Gastroesophageal sphincter (tissue), 4 donors: Measurements from ENCODE around the gene EXOC4. TPM values are rescaled to one million over a fixed set of nuclear protein-coding genes. Genes with fewer than 3 reads are reported as not detected.

Experiments used
- ATAC-seq: fragments of 150-250 bp; one replicate; pipeline ENCODE4 v1.9.1; 2016; ENCODE audit warnings: mild to moderate bottlenecking, moderate library complexity
- H3K27ac ChIP-seq, 4 donors: fragments of 200-600 bp; sonication (generic) in 3 of 4; 1 replicate in 3 of 4; 2 replicates in 1 of 4; pipeline ENCODE4 v1.5.1; 2016 to 2019
- H3K27me3 ChIP-seq: fragments of 200-600 bp; sonication (generic); one replicate; pipeline ENCODE4 v1.5.1; 2019
- H3K36me3 ChIP-seq, 2 donors: fragments of 200-600 bp; sonication (generic); one replicate each; pipeline ENCODE4 v1.5.1; 2019; ENCODE audit warnings: control low read depth in 1 of 2
- H3K4me1 ChIP-seq, 3 donors: fragments of 200-600 bp; sonication (generic); 1 replicate in 2 of 3; 2 replicates in 1 of 3; pipeline ENCODE4 v1.5.1; 2016 to 2019; ENCODE audit warnings: control low read depth in 2 of 3
- H3K4me3 ChIP-seq, 2 donors: fragments of 200-600 bp; sonication (generic); one replicate each; pipeline ENCODE4 v1.5.1; 2019; ENCODE audit warnings: mild to moderate bottlenecking in 1 of 2, moderate library complexity in 1 of 2
- H3K9me3 ChIP-seq, 3 donors: fragments of 200-600 bp; sonication (generic); one replicate each; pipeline ENCODE4 v1.5.1; 2017 to 2019; ENCODE audit warnings: control low read depth in 2 of 3
- CTCF ChIP-seq, 4 experiments: fragments of 200-600 bp in 2 of 4; fragments of 450-650 bp in 2 of 4; sonication (generic) in 1 of 4; IDR thresholded peaks; one replicate each; pipeline ENCODE4 v1.5.1; 2017 to 2019; ENCODE audit warnings: antibody characterized with exemption in 4 of 4, mild to moderate bottlenecking in 2 of 4, moderate library complexity in 2 of 4
- EP300 ChIP-seq: sonication (generic); formaldehyde crosslinking; IDR thresholded peaks from one replicate; pipeline ENCODE4 v1.6.1; 2017; ENCODE audit warnings: antibody characterized with exemption, mild to moderate bottlenecking
- POLR2A ChIP-seq, 2 donors: fragments of 450-650 bp; IDR thresholded peaks; one replicate each; pipeline ENCODE4 v1.6.1; 2017; ENCODE audit warnings: antibody characterized with exemption in 2 of 2, mild to moderate bottlenecking in 2 of 2, moderate library complexity in 1 of 2
- POLR2AphosphoS5 ChIP-seq: sonication (generic); formaldehyde crosslinking; IDR thresholded peaks from one replicate; pipeline ENCODE4 v1.6.1; 2017; ENCODE audit warnings: antibody characterized with exemption
- WGBS, 2 donors: methylation state at CpG; one replicate each; pipeline ENCODE4 v1.1.5; 2018; ENCODE audit warnings: low coverage in 1 of 2; 5-methylcytosine and 5-hydroxymethylcytosine counted together
- total RNA-seq, 4 donors: library from RNA; depleted of rRNA; stranded (reverse); fragments of >200 nt; gene quantifications; one replicate each; pipeline ENCODE4 v1.1.0, GENCODE V29; 2016

Gene EXOC4
- total RNA-seq, 4 donors from 2014 or later: 46.3 to 85.8 (median 51.9) TPM

- Histone ChIP-seq H3K4me3 (no peak overlapping the region), H3K4me1 (no peaks in the 10 kb centered on the region), H3K27me3 (no peaks in the 10 kb centered on the region), H3K9me3 (peaks cover 0 to 12% (median 0%) of the 10 kb centered on the region in 3 donors), H3K27ac (no peak overlapping the region), H3K36me3 (no peaks in the 10 kb centered on the region)
- 57 to 88% methylated on average over 2 of the region's 3 CpGs for WGBS, 2 donors
- ATAC-seq: peak; percentile 47
- no peak for TF ChIP-seq CTCF (IDR thresholded peaks at IDR 0.05)
- no peak for TF ChIP-seq POLR2A (IDR thresholded peaks at IDR 0.05)
- TF ChIP-seq POLR2AphosphoS5: no peak
- no peak for TF ChIP-seq EP300
Observed at GRCh38 chr7:134084488-134085144, 831.7 kb downstream of the EXOC4 start.

GRCh38 chr7:134085311-134085710, 832.4 kb downstream of the EXOC4 start:
- Histone ChIP-seq H3K4me1 (no peaks in the 10 kb centered on the region), H3K36me3 (no peaks in the 10 kb centered on the region), H3K27me3 (no peaks in the 10 kb centered on the region), H3K27ac (no peak overlapping the region), H3K9me3 (peaks cover 0 to 15% (median 0%) of the 10 kb centered on the region in 3 donors), H3K4me3 (no peak overlapping the region)
- TF ChIP-seq CTCF (IDR thresholded peaks at IDR 0.05): no peak
- TF ChIP-seq POLR2AphosphoS5: no peak
- no peak for TF ChIP-seq POLR2A (IDR thresholded peaks at IDR 0.05)
- TF ChIP-seq EP300: no peak
- ATAC-seq: peak; percentile 57

- Histone ChIP-seq H3K4me1 (no peaks in the 10 kb centered on the region), H3K9me3 (peaks cover 0 to 15% (median 0%) of the 10 kb centered on the region in 3 donors), H3K27me3 (no peaks in the 10 kb centered on the region), H3K27ac (no peak overlapping the region), H3K4me3 (no peak overlapping the region), H3K36me3 (no peaks in the 10 kb centered on the region)
- no peak for TF ChIP-seq POLR2A (IDR thresholded peaks at IDR 0.05)
- TF ChIP-seq EP300: no peak
- no peak for TF ChIP-seq POLR2AphosphoS5
- no peak for TF ChIP-seq CTCF (IDR thresholded peaks at IDR 0.05)
- ATAC-seq: no peak
- WGBS, 2 donors: 93 to 100% methylated on average over 1 to 2 of the region's 2 CpGs
Observed at GRCh38 chr7:134086998-134087735, 834.3 kb downstream of the EXOC4 start.

- Histone ChIP-seq H3K27me3 (no peaks in the 10 kb centered on the region), H3K36me3 (no peaks in the 10 kb centered on the region), H3K9me3 (peaks cover 0 to 15% (median 0%) of the 10 kb centered on the region in 3 donors), H3K27ac (no peak overlapping the region), H3K4me1 (no peaks in the 10 kb centered on the region), H3K4me3 (no peak overlapping the region)
- ATAC-seq: no peak
- TF ChIP-seq EP300 (no peak), POLR2A (IDR thresholded peaks at IDR 0.05) (no peak), CTCF (IDR thresholded peaks at IDR 0.05) (no peak), POLR2AphosphoS5 (no peak)
Observed at GRCh38 chr7:134088199-134088598, 835.3 kb downstream of the EXOC4 start.

GRCh38 chr7:134089446-134089845, 836.6 kb downstream of the EXOC4 start:
- no peak for ATAC-seq
- H3K9me3 ChIP-seq: peaks cover 0 to 15% (median 0%) of the 10 kb centered on the region in 3 donors
- H3K4me3 ChIP-seq: no peak overlapping the region
- WGBS, 2 donors: 65 to 86% methylated on average over 4 of the region's 4 CpGs
- H3K36me3 ChIP-seq: no peaks in the 10 kb centered on the region
- no peaks in the 10 kb centered on the region for H3K27me3 ChIP-seq
- no peak overlapping the region for H3K27ac ChIP-seq
- TF ChIP-seq EP300: no peak
- TF ChIP-seq POLR2AphosphoS5: no peak
- no peak for TF ChIP-seq CTCF (IDR thresholded peaks at IDR 0.05)
- TF ChIP-seq POLR2A (IDR thresholded peaks at IDR 0.05): no peak
- no peaks in the 10 kb centered on the region for H3K4me1 ChIP-seq
